HG03558 (cell line): ENCODE measurements around the gene CFAP74.
A peak's percentile ranks its signal among the peaks of the same experiment; 100 is the strongest.

ENCODE experiments used
- ATAC-seq: cut with Tn5 transposase; IDR thresholded peaks from one replicate; pipeline ENCODE4 v1.9.1; 2021; ENCODE audit warnings: moderate number of reproducible peaks; ENCODE audit not compliant: unreplicated experiment; ENCODE audit errors: extremely low read depth

Gene CFAP74

DNA sequence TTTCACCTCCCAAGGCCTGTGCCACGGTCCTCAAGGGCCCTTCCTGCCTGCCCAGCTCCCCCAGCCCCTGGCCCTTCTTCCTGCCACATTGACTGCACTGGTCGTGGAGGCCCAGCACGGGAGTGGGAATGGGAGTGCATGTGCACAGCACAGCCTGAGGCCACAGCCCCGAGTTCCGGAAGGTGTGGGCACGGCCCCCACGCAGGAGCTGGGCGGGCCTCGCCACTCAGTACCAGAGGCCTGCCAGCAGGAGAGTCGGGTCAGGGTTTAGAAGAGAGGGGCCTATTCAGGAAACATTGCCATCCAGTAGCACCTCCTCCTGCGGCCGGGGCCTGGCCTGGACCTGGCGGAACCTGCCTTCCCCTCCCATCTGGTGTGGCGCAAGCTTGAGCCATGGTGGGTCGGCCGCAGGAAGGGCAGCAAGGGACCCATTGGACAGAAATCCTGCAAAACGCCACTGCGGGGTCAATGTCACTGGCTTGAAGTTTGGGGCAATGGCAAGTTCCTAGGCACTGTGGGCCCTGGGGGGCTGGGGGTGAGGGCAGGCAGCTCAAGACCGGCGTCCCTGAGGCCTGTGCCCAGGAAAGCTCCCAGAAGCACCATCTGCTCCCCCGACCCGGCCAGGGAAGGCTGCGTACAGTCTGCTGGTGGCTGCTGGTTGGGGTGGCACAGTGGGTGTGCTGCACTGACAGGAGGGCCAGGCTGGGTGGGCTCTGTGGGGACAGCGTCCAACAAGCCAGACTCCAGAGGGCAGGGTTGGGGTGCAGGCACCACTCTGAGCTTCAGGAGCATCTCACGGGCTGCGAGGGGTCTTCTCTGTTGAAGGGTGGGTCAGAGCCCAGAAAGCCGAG, 82.8 kb downstream of the CFAP74 start:
- ATAC-seq: no peak

DNA sequence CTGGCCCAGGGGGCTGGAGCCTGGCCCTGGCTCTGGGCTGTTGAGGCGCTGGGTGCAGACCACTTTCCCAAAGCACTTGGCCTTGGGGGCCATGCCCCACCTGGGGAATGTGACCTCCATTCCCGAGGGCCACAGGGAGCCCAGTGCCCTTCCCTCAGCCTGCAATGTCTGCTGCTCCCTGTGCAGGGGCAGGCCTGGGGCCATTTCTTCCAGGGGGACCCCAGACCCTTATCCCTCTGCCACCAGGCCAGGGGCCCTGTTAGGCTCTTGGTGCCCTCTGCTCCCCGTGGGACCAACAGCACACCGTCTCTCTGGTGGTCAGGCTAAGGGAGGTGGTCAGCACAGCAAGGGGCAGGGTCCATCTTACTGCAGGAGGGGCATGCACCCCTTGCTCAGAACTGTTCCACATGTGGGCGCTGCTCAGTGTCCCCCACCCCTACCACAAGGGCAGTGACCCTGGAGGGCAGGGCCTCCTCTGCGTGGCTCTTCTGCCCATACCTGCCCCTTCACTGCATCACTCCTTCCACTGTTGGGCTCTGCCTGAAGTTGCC, 83.5 kb downstream of the CFAP74 start:
- ATAC-seq: no peak

DNA sequence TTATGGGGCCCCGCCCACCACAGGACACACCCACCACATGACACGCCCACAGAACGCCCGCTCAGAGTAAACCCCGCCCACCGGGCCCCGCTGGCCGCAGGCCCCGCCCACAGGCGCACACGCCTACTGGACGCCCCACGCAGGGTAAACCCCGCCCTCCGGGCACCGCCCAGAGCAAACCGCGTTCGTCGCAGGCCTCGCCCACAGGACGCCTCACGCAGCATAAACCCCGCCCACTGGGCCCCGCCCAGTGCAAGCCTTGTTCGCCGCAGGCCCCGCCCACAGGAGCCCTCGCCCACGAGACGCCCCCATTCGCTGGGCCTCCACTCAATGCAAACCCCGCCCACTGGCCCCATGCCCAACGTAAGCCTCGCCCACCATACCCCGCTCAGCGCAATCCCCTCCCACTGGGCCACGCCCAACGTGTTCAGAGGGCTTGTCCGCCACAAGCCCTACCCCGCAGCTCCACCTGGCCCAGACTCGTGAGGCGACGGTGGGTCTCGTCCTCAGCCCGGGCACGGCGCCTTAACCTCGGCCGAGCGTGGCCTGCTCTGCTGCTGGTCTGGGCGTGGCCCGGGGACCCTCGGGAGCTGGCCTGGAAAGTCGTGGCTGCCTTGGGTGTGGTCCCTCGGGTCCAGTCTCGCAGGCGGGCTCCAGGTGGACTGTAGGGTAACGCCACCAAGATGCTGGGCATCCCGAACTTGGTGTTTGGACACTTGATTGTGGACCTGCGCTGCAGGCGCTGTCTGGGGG, 84.1 kb downstream of the CFAP74 start:
- ATAC-seq: peak; percentile 43

DNA sequence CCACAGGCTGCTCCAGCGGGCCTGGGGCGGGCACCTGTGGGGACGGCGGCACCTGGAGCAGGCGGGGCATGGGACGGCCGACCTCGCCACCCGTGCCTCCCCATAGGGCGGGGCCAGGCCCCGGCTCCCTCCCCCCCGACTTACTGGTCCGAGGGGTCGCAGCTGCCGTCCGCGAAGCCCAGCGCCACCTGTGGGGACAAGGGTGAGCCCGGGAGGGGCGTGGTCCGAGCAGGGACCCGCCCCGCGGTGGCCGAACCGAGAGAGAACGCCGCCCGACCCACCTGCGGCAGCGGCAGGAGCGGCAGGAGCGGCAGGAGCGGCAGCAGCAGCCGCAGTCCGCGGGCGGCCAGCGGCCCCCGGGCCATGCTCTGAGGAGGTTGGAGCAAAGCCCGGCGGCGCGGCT, 84.7 kb downstream of the CFAP74 start, which contains the start of gene TMEM52:
TMEM52 (minus strand) TSS at position 379 of the 403 bp plus-strand sequence; CDS start at position 365, 14 bp downstream.
- peak; percentile 19 for ATAC-seq

DNA sequence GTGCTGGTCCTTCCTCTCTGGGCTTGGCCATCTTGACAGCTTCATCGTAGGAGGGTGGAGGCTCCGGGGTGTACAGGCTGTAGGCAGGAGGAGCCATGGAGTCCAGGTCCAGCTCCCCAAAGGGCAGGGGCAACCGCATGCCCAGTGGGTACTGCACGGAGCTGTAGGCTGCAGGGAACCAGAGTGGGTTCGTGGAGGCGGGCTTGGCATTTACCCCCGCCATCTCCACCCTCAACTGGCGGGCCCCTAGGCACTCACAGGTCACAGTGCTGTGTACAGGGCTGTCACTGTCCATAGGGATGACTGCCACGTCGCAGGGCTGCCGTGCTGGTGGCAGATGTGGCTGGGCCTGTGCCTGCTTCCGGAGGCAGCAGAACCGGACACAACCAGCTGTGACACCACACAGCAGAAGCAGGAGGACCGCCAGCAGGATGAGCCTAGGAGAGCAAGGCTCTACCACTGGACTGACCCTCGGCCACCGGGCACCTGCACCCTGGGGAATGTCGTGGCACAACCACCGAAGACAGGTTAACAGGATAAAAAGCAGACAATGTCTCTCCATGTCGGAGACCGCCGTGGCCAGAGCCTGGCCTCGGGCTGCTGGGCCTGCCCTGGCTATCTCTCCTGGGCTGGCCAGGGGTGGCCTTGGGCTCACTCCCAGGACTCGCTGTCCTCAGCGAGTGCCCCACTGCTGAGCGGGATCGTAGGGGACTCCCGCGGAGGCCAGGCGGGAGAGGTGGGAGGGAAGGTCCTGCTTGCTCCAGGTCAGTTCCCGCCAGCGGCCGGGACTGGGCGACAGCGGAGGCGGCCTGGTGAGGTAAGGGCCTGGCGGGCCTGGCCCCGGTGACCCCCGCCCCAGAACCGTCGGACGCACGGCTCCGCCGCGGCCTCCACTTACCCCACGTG, 85.3 kb downstream of the CFAP74 start:
- ATAC-seq: no peak

DNA sequence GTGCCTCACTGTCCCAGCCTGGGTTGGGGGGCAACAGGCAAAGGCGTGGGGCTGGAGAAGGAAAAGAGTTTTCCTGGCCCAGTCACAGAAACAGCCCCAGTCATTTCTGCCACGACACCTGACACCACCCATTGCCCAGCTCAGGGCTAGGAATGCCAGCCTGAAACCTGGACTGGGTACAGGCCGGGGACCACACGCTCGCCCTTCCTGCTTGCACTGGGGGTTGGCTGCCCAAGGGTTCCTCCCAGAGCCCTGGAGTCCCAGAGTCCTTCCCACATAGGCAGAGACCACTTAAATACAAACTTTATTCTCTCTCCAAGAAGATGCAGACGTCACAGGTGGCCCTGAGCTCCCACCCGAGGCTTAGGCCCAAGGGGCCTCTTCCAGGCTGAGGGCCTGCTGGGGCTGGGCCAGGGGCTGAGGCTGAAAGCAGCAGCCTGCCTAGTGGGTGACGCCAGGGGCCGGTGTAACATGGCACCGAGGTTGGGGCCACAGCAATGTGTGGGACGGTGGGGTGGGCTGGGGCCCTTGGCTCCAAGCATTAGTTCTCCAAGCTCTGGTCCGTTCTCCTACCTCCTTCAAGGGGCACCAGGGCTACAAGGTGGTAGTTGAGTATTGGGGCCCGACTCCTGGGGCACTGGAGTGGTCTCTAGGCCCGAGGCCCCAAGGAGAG, 86.1 kb downstream of the CFAP74 start:
- ATAC-seq: no peak

DNA sequence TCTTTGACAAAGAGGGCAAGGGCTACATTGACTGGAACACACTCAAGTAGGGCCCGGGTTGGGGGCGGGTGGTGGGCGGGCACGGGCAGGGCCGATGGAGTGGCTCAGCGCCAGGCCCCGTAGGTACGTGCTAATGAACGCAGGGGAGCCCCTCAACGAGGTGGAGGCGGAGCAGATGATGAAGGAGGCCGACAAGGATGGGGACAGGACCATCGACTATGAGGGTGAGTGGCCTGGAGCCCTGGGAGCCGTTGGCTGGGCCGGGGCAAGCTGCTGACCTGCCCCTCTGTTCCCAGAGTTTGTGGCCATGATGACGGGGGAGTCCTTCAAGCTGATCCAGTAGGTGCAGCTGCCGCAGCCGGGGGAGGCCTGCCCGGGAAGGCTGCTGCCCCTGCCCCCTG, 86.7 kb downstream of the CFAP74 start:
- no peak for ATAC-seq

DNA sequence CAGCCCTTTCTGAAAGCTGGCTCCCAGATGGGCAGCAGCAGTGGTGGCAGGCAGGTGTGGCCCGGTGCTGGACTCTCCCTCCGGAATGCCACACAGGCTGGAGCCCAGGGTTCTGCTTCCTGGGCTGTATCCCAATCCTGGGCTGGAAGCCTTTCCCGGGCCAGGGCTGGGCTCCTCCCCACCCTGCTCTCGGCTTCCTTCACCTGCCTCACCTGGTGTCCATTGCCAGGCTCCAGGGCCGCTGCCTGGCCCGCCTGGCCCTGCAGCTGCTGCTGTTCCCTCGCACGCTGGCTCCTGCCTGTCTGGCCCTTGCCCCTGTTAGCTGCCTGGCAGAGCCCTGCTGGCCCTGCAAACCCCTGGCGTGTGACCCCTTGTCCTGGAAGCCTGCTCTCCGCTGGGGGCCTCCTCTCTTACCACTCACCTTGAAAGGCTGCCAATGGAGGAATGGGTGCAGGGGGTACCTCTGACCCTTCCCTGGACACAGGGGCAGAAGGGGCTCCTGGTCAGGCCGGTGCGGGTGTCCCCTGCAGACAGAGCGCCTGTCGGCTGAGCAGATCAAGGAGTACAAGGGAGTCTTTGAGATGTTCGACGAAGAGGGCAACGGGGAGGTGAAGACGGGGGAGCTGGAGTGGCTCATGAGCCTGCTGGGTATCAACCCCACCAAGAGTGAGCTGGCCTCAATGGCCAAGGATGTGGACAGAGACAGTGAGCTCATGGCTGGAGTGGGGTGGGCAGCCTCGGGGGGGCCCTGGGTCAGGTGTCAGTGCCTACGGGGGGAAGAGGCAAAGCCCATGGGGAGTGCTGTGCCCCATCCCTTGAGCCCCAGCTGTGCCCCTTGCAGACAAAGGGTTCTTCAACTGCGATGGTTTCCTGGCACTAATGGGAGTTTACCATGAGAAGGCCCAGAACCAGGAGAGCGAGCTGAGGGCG, 87.4 kb downstream of the CFAP74 start:
- no peak for ATAC-seq

DNA sequence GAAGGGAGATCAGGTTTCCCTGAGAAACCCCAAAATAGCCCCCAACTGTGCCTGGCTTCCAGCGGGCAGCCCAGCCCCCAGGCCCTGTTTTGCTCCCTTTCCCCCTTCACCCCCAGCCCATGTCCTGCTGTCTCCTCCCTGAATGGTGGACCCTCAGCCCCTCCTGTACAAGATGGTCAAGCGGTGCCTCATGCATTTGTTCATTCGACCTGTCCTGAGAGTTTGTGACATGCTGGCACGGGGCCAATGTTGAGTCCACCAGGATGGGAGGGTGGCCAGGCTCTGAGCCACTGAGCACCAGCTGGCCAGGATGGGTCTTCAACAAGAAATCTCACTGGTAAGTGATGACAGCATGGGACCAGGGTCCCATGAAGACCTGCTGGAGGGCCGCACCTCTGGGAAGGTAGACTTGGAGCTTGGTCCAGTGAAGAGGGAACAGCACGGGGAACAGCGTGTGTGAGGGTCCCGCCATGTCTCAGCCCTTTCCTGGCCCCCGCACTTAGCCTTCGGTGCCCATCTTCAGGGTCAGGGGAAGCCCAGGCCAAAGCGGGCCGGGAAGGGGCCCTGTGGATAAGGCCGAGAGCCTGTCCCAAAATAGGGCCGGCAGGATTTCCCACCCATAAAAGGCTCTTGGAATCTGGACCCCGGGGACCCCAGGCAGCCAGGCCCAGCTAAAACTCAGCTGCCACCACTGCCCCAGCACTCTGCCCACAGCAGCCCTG, 88.5 kb downstream of the CFAP74 start, which contains the start of gene CALML6:
CALML6 (plus strand) TSS at position 290 of the 722 bp plus-strand sequence; CDS start at position 311, 21 bp downstream.
- no peak for ATAC-seq

DNA sequence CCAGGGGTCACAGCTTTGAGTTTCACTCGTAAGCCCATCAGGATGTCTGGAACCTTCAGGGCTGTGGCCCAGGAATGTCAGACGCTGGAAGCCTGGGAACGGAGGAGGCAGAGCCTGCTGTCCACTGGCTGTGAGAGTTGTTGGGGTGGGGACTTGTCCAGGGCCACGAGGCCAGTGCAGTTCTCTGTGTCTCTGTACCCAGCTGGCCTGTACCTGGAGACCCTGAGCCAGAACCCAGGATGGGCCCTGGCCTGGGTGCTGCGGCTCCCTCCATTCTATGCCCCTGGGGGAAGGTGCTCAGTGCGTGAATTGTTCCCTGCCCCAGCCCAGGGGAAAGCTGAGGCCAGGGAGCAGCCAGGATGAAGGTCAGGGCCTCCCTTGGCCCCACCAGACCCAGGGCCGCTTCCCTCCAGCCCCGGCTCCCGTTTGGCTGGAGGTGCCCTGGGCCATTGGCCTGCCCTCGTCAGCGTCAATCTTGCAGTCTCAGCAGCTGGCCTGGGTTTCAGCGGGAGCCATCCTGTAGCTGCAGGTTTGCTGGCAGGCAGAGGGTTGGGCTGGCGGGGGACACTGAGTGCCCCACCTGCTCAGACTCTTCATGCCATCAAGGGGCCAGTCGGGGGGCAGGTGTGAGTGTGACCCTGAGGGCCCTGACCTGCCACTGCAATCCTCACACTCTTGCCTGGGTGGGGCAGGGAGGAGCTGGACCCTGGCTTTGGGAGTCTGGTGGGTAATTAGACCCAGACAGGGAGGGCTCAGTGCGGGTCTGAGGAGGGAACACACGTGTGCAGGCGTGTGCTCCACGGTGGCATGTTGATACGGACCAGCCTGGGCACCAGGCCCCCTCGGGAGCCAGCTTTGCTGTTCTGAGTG, 89.2 kb downstream of the CFAP74 start:
- no peak for ATAC-seq

DNA sequence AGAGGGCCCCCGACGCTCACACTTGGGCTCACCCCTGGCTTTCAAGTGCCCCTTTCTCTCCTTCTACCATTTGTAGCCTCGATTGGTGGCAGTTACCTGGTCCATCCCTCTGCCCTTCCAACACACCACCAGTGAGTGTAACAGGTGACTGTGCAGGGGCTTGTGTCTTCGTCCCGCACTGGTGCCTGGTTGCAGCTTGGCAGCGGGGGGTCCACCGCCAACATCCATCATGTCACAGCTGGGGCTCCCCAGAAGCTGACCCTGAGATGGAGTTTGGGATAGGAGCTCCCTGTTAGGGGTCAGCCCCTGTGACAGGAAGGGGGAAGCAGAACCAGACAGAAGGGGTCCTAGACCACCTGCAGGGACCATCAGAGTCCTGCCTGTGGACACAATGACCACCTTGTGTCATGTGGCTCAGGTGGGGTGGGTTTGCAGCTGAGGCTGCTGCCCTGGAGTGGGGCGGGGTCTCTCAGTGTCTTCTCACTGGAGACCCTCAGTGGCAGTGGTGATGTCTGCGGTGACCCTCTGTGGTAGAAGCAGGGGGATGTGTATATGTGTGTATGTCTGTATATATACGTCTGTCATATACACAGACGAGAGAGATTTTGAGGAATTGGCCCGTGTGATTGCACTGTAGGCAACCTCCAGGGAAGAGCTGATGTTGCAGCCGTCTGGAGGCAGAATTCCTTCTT, 92.1 kb downstream of the CFAP74 start:
- no peak for ATAC-seq

DNA sequence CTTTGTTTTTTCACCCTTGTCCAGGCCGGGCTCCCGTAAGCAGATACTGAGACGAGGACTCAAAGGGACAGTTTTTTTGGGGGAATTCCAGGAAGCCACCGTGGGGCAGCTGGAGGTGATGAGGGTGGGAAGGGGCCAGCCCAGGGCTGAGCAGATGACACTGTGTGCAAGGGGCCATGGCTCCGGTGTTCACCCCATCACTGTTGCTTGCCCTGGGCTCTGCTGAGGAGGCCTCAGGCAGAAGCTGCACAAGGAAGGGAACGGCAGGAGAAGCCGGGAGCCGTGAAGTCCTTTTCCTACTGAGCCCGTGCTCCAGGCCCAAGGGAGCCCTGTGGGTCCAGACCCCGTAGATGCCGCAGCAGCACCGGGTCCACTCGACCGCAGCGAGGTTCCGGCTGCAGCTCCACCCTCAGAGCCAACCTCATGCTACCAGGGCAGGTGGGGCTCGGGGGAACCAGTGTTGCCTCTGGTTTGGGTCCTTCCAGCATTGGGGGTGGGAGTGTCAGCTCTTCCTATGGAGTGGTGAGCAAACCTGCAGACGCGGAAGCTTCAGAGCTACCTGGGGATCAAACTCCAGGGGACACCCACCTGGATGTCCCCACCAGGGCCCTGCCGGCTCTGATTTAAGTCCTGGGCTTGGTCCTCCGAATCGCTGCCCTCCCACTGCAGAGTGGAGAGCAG, 92.8 kb downstream of the CFAP74 start:
- ATAC-seq: no peak

DNA sequence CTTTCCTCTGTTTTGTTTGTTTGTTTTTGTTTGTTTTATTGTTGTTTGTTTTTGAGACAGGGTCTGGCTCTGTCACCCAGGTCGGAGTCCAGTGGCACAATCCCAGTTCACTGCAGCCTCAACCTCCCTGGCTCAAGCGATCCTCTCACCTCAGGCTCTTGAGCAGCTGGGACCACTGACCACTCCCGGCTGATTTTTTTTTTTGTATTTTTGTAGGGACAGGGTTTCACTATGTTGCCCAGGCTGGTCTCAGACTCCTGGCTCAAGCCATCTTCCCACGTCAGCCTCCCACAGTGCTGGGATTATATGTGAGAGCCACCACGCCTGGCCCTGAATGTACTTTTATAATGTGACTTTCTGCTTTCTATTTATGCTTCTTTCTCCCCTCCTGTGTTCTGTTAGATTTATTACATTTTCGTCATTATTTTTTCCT, 93.5 kb downstream of the CFAP74 start:
- no peak for ATAC-seq

DNA sequence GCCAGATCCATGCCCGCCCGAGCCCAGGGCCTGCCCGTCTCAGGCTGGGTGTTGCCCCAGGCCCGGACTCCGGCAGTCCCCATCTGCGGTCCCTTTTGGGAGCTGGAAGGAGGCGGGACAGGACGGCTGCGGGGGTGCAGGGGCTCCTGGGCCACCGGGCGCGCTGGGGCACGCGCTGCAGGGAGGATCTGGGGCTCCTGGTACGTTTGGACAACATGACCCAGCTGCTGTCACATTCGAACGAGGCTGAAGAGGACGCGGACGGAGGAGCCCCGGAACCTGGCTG, 95.1 kb downstream of the CFAP74 start:
- no peak for ATAC-seq

DNA sequence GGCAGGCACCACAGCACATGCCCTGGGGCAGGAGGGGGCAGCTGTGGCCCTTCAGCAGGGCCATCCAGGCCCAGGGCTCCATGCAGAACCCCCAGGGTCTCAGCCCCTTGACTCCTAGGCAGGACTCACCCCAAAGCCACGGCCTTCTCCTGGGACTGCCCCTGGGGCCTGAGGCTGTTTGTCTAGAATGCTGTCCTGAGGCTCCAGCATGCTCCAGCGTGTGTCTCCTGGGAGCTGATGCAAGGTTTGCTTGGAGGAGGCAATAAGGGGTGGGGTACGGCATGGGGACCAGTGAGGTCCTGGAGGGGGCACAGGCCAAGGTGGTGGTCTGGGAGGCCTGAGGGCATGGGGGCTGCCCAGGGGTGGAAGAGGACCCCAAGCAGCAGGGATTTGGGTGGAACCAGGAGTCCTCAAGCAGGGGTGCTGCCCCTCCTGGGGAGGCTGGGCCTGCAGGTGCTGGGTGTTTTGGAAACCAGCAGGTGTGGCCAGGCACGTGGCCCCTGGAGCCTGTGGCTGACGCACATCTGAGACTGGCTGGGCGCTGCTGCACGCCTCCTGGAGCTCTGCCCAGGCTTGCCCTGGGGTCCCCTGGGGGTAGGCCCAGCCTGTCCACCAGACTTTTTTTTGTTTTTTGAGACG, 96.4 kb downstream of the CFAP74 start:
- ATAC-seq: no peak
